Gastrocnemius medialis (tissue), 4 donors: ENCODE measurements around the gene COQ3.

Source experiments
- POLR2A ChIP-seq, 2 donors: fragments of 450-650 bp; IDR thresholded peaks; one replicate each; pipeline ENCODE4 v1.6.1; 2017; ENCODE audit warnings: antibody characterized with exemption in 2 of 2, mild to moderate bottlenecking in 2 of 2, moderate library complexity in 2 of 2
- TF ChIP-seq, protein P1 (sequence below), 5 experiments: fragments of 450-650 bp in 3 of 5; fragments of 200-600 bp in 2 of 5; sonication (generic) in 2 of 5; IDR thresholded peaks in 4 of 5; conservative IDR thresholded peaks in 1 of 5; 1 replicate in 4 of 5; 2 replicates in 1 of 5; pipeline ENCODE4 v1.5.1; 2016 to 2019; ENCODE audit warnings: antibody characterized with exemption in 5 of 5, mild to moderate bottlenecking in 3 of 5, moderate library complexity in 3 of 5

DNA sequence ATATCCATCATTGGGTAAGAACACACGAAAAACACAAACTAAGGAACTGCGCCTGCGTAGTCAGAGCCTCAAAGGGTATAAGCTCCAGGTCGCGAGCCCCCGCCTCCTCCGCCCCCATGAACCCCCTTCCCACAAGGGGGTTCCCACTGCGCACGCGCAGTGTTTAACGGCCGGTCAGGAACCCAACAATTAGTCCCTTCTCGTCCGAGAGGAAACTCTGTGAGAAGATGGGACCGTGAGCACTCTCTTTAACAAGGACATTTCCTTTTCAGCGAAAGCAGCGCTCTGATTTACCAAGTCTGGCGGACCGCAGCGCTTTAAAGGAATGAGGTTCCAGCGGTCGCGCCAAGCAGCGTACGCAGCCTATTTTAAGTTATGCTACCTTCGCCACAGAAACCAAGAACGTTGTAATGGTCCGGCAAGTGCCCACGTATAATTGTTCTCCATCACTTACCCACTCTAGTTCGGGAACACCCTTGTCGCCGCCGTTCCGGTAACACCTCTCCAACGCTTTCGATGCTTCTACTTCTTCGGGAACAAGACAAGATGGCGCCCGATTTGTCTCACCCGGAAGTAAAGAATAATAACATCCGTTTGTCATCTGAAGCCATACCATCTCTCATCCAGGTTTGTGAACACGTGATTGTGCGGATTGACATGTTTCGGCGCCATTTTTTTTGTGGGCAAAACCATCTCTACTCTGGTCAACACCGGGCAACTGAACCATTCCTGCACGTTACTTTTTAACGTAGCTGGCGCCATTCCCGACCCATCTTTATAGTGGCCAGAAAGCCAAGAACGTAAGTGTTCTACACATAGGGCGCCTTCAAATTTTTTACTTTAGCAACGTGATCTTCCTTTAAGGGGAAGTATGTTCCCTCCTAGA is 31.0 kb upstream of the COQ3 start, which contains the start of gene PNISR:
- TF ChIP-seq, protein P1, sequence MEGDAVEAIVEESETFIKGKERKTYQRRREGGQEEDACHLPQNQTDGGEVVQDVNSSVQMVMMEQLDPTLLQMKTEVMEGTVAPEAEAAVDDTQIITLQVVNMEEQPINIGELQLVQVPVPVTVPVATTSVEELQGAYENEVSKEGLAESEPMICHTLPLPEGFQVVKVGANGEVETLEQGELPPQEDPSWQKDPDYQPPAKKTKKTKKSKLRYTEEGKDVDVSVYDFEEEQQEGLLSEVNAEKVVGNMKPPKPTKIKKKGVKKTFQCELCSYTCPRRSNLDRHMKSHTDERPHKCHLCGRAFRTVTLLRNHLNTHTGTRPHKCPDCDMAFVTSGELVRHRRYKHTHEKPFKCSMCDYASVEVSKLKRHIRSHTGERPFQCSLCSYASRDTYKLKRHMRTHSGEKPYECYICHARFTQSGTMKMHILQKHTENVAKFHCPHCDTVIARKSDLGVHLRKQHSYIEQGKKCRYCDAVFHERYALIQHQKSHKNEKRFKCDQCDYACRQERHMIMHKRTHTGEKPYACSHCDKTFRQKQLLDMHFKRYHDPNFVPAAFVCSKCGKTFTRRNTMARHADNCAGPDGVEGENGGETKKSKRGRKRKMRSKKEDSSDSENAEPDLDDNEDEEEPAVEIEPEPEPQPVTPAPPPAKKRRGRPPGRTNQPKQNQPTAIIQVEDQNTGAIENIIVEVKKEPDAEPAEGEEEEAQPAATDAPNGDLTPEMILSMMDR (IDR thresholded peaks at IDR 0.05 in 4 of 5, conservative IDR thresholded peaks at IDR 0.05 in 1 of 5): no peak
- TF ChIP-seq POLR2A (IDR thresholded peaks at IDR 0.05): peak; percentile 44 to 49
